Endodermal cell (in vitro differentiated cells): Measurements from ENCODE around the gene SOS1. TPM values are rescaled to one million over a fixed set of nuclear protein-coding genes. Genes with fewer than 3 reads are reported as not detected.
"Not testable (repeated sequence)": the region's sequence is repeated elsewhere in the genome, so short reads cannot be mapped to it uniquely, and the experiment has no call there.

Experiments
- DNase-seq: peaks from one replicate; pipeline ENCODE4 v3.0.0-alpha.2; 2017
- H3K27ac ChIP-seq: 2 replicates; pipeline ENCODE4 v1.5.1; 2013; ENCODE audit warnings: mild to moderate bottlenecking, low read depth, low read length, moderate library complexity
- H3K27me3 ChIP-seq: 2 replicates; pipeline ENCODE4 v1.6.1; 2013; ENCODE audit warnings: mild to moderate bottlenecking, low read length, moderate library complexity; ENCODE audit not compliant: insufficient read depth, control insufficient read depth, poor library complexity, severe bottlenecking
- H3K36me3 ChIP-seq: 2 replicates; pipeline ENCODE4 v1.7.0; 2013; ENCODE audit warnings: mild to moderate bottlenecking, low read length, moderate library complexity; ENCODE audit not compliant: control insufficient read depth, insufficient read depth
- H3K4me1 ChIP-seq: one replicate; pipeline ENCODE4 v1.7.0; 2013; ENCODE audit warnings: low read length; ENCODE audit not compliant: control insufficient read depth, insufficient read depth
- H3K4me3 ChIP-seq: 2 replicates; pipeline ENCODE4 v1.5.1; 2013; ENCODE audit warnings: mild to moderate bottlenecking, low read length, moderate library complexity
- H3K9ac ChIP-seq: 2 replicates; pipeline ENCODE4 v1.6.1; 2013; ENCODE audit warnings: mild to moderate bottlenecking, low read length, moderate library complexity; ENCODE audit not compliant: poor library complexity, severe bottlenecking; ENCODE audit errors: extremely low read depth
- H3K9me3 ChIP-seq: 2 replicates; pipeline ENCODE4 v1.6.1; 2013; ENCODE audit warnings: mild to moderate bottlenecking, low read length, moderate library complexity; ENCODE audit not compliant: control insufficient read depth
- H3K27ac Mint-ChIP-seq: 2 replicates; pipeline ENCODE4 v1.8.0; 2020; ENCODE audit warnings: mixed read lengths
- H3K27me3 Mint-ChIP-seq: 2 replicates; pipeline ENCODE4 v1.8.0; 2021; ENCODE audit warnings: mild to moderate bottlenecking, mixed read lengths; ENCODE audit not compliant: insufficient read depth
- H3K36me3 Mint-ChIP-seq: 2 replicates; pipeline ENCODE4 v1.8.0; 2020; ENCODE audit warnings: low read depth, mixed read lengths
- H3K4me1 Mint-ChIP-seq: 2 replicates; pipeline ENCODE4 v1.8.0; 2020; ENCODE audit warnings: mixed read lengths
- H3K4me3 Mint-ChIP-seq: 2 replicates; pipeline ENCODE4 v1.8.0; 2020; ENCODE audit warnings: mild to moderate bottlenecking, moderate library complexity, mixed read lengths
- H3K9me3 Mint-ChIP-seq: 2 replicates; pipeline ENCODE4 v1.8.0; 2020; ENCODE audit warnings: mild to moderate bottlenecking, mixed read lengths
- CTCF ChIP-seq: fragments of 200-600 bp; sonication (generic); conservative IDR thresholded peaks from 2 replicates; pipeline ENCODE4 v1.5.0; 2021; ENCODE audit warnings: antibody characterized with exemption, mild to moderate bottlenecking
- WGBS, 2 experiments: methylation state at CpG; one replicate each; pipeline versions ENCODE4 v1.1.5 to v1.1.7; 2013; ENCODE audit warnings: missing lambda C conversion rate in 2 of 2, mixed read lengths in 1 of 2; ENCODE audit not compliant: insufficient coverage in 1 of 2, insufficient read length in 1 of 2; 5-methylcytosine and 5-hydroxymethylcytosine counted together
- total RNA-seq, 2 donors: library from RNA; stranded (reverse); fragmentation: NEBNext Ultra II Directional in 1 of 2; extraction: Animal tissue kit (Norgen Biotek cat#: 25700) in 1 of 2; gene quantifications; 2 replicates in 1 of 2; 3 replicates in 1 of 2; pipeline ENCODE4 v1.2.1, GENCODE V29; 2021

The SOS1 gene
- total RNA-seq, 2 donors from 2014 or later, result 34.0 to 39.0 TPM

GRCh38 chr2:39058101-39058500, 62.8 kb downstream of the SOS1 start:
- Histone ChIP-seq H3K9me3 (no peaks in the 10 kb centered on the region), H3K27ac (no peak overlapping the region), H3K9ac (no peak overlapping the region), H3K4me1 (no peaks in the 10 kb centered on the region), H3K36me3 (peaks cover 39% of the 10 kb centered on the region), H3K4me3 (no peak overlapping the region), H3K27me3 (no peaks in the 10 kb centered on the region)
- Mint-ChIP-seq H3K4me1 (no peaks in the 10 kb centered on the region), H3K36me3 (peaks cover 17% of the 10 kb centered on the region), H3K9me3 (no peaks in the 10 kb centered on the region), H3K27me3 (no peaks in the 10 kb centered on the region), H3K4me3 (no peak overlapping the region), H3K27ac (no peak overlapping the region)
- 97% methylated on average over 3 of the region's 3 CpGs; no CpG with 5 or more reads in 1 of the 2 experiments for WGBS, 2 experiments
- DNase-seq, result no peak
- TF ChIP-seq CTCF, result no peak

- WGBS, 2 experiments, result 93 to 95% methylated on average over 5 to 6 of the region's 6 CpGs
- peaks cover 43% of the 10 kb centered on the region for H3K36me3 Mint-ChIP-seq
- peaks cover 68% of the 10 kb centered on the region for H3K36me3 ChIP-seq
- H3K4me1 Mint-ChIP-seq, H3K4me3 ChIP-seq, H3K9me3 ChIP-seq, H3K27ac ChIP-seq, DNase-seq, H3K9me3 Mint-ChIP-seq, H3K4me1 ChIP-seq, H3K4me3 Mint-ChIP-seq, H3K27me3 Mint-ChIP-seq, H3K27ac Mint-ChIP-seq, H3K9ac ChIP-seq, H3K27me3 ChIP-seq: not testable (repeated sequence)
These were observed 68.2 kb downstream of the SOS1 start for GRCh38 chr2:39052665-39053064.

DNA sequence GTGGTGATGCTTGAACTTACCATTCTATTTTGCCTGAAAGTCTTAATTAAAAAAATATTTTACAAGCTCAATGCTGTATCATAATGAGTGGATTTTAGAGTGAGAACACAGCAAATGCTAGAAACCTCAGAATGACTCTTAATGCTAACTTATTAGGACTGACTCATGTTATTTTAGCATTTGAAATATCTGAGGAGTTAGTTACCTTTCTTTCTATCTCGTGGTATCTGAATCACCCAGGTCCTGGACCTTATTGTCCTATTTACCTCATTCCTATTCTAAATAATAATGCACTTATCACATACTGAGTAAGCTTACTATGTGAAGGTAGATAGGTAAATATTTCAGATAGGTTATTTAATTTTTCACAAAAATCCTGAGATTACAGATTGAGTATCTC, 70.7 kb downstream of the SOS1 start:
- no peak for DNase-seq
- no peak overlapping the region for H3K27ac ChIP-seq
- Mint-ChIP-seq H3K4me3 (no peak overlapping the region), H3K4me1 (no peaks in the 10 kb centered on the region), H3K36me3 (peaks cover 53% of the 10 kb centered on the region), H3K9me3 (no peaks in the 10 kb centered on the region), H3K27me3 (no peaks in the 10 kb centered on the region), H3K27ac (no peak overlapping the region)
- 86% methylated on average over 1 of the region's 1 CpG; no CpG with 5 or more reads in 1 of the 2 experiments for WGBS, 2 experiments
- no peak overlapping the region for H3K9ac ChIP-seq
- no peak overlapping the region for H3K4me3 ChIP-seq
- H3K4me1 ChIP-seq, result no peaks in the 10 kb centered on the region
- no peak for TF ChIP-seq CTCF
- H3K27me3 ChIP-seq, result no peaks in the 10 kb centered on the region
- peaks cover 64% of the 10 kb centered on the region for H3K36me3 ChIP-seq
- H3K9me3 ChIP-seq, result peaks cover 4% of the 10 kb centered on the region

DNA sequence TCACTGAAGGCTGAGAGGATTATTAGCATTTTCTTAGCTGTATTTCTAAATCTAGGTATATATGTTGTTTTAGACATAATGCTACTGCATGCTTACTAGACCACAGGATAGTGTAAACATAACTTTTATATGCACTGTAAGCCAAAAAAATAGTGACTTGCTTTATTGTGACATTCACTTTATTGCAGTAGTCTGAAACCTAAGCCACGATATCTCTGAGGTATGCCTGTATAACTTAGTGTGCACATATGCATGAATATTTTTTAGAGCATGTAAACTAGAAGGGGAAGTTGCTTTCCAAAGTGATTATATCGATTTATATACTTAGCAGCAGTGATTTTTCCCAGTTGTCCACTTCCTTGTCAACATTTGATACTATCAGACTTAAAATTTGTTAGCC, 81.8 kb downstream of the SOS1 start:
- Mint-ChIP-seq H3K9me3 (no peaks in the 10 kb centered on the region), H3K27ac (no peak overlapping the region), H3K27me3 (no peaks in the 10 kb centered on the region), H3K4me1 (no peaks in the 10 kb centered on the region), H3K4me3 (no peak overlapping the region), H3K36me3 (peaks cover 36% of the 10 kb centered on the region)
- Histone ChIP-seq H3K27ac (no peak overlapping the region), H3K36me3 (no peaks in the 10 kb centered on the region), H3K27me3 (no peaks in the 10 kb centered on the region), H3K9ac (no peak overlapping the region), H3K4me3 (no peak overlapping the region), H3K4me1 (no peaks in the 10 kb centered on the region), H3K9me3 (no peaks in the 10 kb centered on the region)
- no peak for DNase-seq
- 93 to 98% methylated on average over 2 of the region's 2 CpGs for WGBS, 2 experiments
- TF ChIP-seq CTCF, result no peak
